ENCODE data around the gene MYO5B.
"Not testable (repeated sequence)": the region's sequence is repeated elsewhere in the genome, so short reads cannot be mapped to it uniquely, and the experiment has no call there.

The MYO5B gene

GRCh38 chr18:49808553-49809191 is 386.3 kb downstream of the MYO5B start:
- not testable (repeated sequence) for DNase-seq (ENCODE audit: low read depth in 4 of 4, low spot score in 1 of 4)

- no peak for DNase-seq (ENCODE audit: low read depth in 4 of 4, low spot score in 1 of 4)
Observed at GRCh38 chr18:49804096-49804495, 390.9 kb downstream of the MYO5B start.

DNA sequence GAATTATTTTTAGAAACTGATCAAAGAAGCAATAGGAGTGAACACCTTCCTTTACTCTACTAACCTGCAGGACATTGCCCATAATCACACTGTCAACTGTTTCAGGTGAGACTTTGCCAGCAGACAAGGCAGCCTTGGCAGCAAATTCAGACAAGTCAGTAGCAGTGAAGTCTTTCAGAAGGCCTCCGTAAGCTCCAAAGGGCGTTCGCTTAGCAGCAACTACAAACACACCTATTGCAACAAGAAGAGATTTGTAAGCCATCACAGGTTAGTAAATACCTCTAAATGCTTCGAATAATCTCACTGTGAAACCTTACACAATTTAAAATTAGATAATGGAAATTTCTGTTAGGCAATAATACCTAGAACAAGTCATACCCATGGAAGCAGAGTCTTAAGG is 392.3 kb downstream of the MYO5B start:
- DNase-seq (ENCODE audit: low read depth in 4 of 4, low spot score in 1 of 4), result no peak

- not testable (repeated sequence) for DNase-seq (ENCODE audit: low read depth in 4 of 4, low spot score in 1 of 4)
Observed at GRCh38 chr18:49800491-49800890, 394.5 kb downstream of the MYO5B start.

- not testable (repeated sequence) for DNase-seq (ENCODE audit: low read depth in 4 of 4, low spot score in 1 of 4)
Observed at GRCh38 chr18:49799806-49800205, 395.1 kb downstream of the MYO5B start.

- DNase-seq (ENCODE audit: low read depth in 4 of 4, low spot score in 1 of 4), result no peak
Observed at GRCh38 chr18:49798001-49798400, 396.9 kb downstream of the MYO5B start.

DNA sequence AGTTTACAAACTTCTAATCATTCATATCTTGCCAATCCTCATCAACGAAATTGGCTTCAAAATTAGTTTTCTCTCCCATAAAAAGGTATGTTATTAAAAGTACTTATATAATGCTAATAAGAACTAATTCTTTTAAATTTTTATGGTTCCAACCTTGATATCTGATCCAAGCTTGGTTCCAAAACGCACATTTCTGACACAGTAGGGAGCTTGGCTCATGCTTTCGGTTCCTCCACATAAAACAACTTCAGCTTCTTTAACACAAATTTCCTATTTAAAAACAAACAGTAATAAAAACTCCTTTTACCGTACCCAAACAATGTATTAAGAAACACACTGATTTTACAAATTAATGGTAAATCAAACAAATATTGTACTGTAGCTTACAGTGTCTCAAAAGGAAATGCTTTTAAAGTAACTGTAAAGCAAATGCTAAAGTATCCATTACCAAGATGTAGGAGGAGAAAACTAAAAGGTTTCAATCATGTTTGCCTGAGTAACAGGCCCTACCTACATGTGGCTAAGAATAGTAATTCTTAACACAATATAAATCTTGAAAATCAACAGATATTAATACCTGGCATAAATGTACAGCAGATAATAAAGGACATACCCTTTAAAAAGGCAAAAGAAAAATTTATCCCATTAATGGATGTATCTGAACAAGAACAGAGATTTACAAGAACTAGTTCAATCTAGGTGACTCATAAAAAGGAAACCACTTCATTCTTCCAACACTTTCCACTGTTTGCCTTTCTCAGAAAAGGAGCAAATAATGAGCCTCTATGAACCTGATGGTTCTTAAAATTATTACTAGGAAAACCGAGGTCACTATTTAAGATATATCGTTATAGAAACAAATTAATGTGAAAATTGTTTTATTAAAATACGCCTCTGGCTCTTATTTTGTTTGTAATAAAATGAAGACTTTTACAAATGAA is 399.1 kb downstream of the MYO5B start:
- DNase-seq (ENCODE audit: low read depth in 4 of 4, low spot score in 1 of 4), result no peak

DNA sequence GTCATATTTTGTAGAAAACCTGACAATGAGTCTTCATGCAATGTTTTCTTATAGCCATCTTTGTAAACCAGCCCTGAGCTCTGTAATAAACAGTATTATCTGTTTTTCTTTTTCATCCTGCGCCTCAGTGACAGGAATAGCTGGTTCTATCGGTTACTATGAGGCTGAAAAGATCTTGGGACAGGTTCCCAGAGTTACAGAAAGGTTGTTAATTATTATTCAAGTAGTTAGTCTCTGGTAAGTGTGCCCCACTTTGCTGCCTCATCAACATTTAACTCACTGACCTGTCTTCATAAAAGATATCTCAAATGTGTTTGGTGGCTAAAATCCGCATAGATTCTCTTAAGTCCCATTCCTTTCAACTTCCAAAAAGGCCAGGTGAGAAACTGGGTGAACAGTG is 400.2 kb downstream of the MYO5B start:
- DNase-seq (ENCODE audit: low read depth in 4 of 4, low spot score in 1 of 4), result no peak

DNA sequence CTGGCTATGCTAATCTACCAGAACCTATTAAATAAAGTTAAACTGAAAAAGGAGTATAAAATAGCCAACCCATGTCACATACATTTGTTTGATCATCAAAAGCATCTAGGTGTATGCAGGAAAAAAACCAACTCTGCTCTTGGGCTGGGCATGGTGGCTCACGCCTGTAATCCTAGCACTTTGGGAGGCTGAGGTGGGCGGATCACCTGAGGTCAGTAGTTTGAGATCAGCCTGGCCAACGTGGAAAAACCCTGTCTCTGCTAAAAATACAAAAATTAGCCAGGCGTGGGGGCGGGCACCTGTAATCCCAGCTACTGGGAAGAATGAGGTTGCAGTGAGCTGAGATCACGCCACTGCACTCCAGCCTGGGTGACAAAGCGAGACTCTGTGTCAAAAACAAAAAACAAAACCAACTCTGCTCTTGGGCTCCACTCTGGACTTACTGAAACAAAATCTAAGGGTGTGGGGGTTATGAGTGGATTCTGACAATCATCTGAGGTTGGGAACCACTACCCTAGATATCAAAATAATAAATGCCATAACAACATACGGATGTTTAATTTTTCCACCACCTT is 405.3 kb downstream of the MYO5B start:
- DNase-seq (ENCODE audit: low read depth in 4 of 4, low spot score in 1 of 4), result not testable (repeated sequence)

DNA sequence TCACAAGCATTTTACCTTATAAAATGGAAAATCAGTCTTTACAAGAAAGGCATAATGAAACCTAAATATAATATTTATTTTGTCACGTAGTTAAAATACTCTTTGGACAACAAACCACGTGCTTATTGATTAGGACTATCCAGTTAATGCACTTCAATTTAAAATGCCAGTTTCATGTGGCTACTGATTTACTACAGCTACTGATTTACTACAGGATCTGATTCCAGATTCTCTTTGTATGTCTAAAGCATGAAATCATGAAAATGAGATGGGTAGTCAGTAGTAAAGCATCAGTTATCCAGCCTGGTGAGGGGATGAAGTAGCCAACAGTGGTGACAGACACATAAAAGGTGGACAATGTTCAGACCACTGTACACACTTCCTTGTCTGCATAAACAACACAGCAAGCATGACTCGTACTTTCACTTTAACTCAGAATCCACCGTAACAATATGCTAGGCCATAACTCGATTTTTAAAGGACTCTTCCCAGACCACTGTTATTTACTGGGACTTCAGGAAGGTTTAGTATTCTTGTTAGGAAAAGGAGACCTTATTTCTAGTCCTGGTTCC is 406.5 kb downstream of the MYO5B start:
- DNase-seq (ENCODE audit: low read depth in 4 of 4, low spot score in 1 of 4), result no peak

GRCh38 chr18:49786019-49786720 is 408.8 kb downstream of the MYO5B start:
- DNase-seq (ENCODE audit: low read depth in 4 of 4, low spot score in 1 of 4), result no peak

GRCh38 chr18:49784427-49785185 is 410.3 kb downstream of the MYO5B start:
- DNase-seq (ENCODE audit: low read depth in 4 of 4, low spot score in 1 of 4), result no peak

- DNase-seq (ENCODE audit: low read depth in 4 of 4, low spot score in 1 of 4), result not testable (repeated sequence)
Observed at GRCh38 chr18:49783631-49784030, 411.3 kb downstream of the MYO5B start.

DNA sequence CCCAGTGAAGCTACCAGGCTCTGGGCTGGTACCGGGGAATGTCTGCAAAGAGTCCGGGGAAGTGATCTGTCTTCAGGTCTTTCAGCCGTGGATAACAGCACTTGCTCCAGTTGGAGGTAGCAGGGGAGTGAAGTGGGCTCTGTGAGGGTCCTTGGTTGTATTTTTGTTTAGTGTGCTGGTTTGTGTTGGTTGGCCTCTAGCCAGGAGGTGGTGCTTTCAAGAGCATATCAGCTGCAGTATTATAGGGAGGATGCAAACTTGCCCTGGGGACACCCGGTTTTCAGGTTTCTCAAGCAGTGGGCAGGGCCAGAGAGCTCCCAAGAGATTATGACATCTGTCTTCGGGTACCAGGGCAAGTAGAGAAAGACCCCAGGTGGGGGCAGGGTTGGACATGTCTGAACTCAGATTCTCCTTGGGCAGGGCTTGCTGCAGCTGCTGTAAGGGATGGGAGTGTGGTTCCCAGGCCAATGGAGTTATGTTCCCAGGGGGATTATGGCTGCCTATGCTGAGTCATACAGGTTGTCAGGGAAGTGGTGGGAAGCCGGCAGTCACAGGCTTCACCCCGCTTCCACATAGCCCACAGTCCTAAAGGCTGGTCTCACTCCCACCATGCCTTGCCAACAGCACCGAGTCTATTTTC is 416.0 kb downstream of the MYO5B start:
- DNase-seq (ENCODE audit: low read depth in 4 of 4, low spot score in 1 of 4), result no peak
